Stimulated activated CD4-positive, alpha-beta T cell treated with anti-CD3 and anti-CD28 coated beads, Interleukin-4, amount 100 ng/mL, for 48 hours (primary cell): ENCODE data around the gene SF3A2.
"Not testable (repeated sequence)": the region's sequence is repeated elsewhere in the genome, so short reads cannot be mapped to it uniquely, and the experiment has no call there.

ENCODE experiments used
- DNase-seq, 2 donors: peaks; one replicate each; pipeline ENCODE4 v3.0.0-alpha.2; 2020; ENCODE audit warnings: low read depth in 2 of 2

SF3A2 gene

DNA sequence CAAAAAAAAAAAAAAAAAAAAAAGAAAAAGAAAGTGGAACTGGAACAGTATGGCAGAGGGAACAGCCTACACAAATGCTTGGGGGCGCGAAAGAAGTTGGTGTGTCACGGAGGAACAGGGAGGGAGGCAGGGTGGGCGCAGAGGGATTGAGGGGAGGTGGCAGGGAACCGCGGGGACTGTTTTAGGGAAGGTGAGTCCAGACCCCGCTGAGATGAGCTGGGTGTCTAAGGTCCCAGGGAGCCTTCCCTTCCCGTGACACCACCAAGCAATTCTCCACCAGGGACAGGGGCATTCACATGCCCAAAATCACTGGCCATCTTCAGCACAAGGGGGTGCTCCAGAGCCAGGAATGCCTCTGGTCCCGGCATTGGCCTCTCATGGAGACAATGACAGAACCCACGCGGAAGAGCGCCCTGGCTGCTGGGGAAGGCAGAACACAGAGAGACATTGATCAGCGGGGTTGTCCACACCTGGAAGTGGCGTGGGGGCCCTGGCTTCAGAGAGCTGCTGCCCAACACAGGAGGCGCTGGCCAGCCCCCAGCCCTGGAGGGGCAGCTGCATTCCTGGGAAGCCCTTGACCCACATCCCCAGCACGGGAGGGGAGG lies 38.4 kb downstream of the SF3A2 start:
- DNase-seq: no peak

DNA sequence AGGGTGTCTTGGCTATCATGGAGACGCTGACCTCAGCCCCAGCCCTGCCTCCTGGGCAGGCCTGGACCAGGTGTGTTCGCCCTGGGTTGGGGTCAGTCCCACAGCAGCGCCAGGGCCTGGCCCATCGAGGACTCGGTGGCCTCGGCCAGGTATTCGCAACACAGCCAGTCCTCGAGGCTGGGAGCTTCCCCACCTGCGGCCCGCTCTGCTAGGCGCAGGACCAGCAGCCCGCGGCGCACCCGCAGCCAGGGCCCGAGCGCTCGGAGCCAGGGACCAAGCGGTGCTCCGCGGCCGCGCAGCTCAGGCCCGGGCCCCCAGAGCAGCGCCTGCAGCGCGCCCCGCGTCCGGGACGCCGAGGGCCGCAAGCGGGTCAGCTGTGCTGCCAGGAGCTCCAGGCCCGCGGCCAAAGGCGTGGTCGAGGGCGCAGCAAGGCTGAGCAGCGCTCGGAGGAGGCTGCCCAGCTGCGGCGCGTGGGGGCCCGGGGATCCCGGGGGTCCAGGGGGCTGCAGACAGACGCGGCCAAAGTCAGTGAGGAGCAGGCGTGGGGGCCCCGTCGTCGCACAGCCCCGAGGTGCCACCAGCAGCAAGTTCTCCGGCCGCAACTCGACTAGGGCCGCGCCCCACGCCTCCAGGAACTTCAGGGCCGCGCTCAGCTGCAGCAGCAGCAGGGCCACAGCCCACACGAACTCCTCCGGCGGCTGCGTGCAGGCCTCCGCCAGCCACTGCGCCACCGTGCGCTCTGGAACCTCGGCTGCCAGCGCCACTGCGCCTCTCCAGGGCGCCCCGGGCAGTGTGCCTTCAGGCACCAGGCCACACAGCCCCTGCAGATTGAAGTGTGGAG lies 39.2 kb downstream of the SF3A2 start:
- no peak for DNase-seq

DNA sequence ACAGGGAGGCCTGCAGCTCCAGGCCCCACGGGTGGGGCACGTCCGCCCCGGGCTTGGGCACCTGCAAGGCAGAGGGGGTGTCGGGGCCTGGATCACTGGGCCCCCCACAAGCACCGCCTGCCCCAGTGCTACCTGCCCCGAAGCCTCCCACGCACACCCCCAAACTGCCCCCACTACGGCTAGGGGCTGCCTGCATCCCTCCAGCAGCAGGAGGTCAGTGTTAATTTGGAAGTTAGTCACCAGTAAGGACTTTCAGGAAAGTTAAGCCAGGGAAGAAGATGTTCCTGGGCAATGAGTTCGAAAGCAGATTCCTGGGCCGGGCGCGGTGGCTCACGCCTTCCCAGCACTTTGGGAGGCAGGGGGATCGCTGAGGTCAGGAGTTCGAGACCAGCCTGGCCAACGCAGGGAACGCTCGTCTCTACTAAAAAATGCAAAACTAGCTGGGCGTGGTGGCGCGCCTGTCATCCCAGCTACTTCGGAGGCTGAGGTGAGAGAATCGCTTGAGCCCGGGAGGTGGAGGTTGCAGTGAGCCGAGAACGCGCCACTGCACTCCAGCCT lies 39.9 kb downstream of the SF3A2 start:
- no peak for DNase-seq

DNA sequence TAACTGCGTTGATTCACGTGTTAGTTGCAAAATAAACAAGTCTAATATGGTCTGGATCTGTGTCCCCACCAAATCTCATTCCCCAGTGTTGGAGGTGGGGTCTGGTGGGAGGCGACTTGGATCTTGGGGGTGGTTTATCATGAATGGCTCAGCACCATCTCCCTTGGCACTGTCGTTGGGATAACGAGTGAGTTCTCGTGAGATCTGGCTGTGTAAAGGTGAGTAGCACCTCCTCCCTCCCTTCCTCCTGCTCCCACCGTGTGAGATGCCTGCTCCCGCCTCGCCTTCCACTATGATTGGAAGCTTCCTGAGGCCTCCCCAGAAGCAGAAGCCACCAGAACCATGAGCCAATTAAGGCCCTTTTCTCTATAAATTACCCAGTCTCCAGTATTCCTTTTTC lies 40.5 kb downstream of the SF3A2 start:
- no peak for DNase-seq

DNA sequence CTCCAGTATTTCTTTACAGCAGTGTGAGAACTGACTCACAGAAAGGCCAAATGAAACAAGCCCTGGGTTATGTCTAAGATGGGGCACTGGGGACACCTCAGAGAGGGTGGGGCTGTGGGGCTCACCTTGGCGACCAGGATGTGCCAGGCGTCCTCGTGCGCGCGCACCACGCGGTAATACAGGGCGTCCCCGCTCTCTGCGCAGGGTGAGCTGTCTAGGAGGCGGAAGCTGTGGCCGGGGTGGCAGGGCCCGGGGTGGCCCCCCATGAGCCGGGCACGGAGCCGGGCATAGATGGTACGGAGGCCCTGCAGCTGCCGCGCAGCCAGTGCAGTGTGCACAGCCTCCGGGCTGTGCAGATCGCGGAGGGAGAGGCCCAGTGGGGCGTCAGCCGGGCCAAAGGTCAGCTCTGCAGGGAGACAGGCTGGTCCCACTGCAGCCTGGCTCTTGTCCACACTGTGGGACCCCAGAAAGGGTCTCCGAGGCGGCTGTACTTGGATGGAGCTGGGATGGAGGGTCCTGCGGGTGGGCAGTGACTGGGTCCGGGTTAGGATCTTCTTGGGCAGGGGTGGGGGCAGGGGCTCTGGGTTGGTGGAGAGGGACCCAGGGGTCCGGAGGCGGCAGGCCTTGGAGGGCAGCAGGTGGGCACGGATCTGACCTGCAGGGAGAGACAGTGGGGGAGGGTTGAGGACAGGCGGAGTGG lies 42.0 kb downstream of the SF3A2 start:
- DNase-seq: no peak

DNA sequence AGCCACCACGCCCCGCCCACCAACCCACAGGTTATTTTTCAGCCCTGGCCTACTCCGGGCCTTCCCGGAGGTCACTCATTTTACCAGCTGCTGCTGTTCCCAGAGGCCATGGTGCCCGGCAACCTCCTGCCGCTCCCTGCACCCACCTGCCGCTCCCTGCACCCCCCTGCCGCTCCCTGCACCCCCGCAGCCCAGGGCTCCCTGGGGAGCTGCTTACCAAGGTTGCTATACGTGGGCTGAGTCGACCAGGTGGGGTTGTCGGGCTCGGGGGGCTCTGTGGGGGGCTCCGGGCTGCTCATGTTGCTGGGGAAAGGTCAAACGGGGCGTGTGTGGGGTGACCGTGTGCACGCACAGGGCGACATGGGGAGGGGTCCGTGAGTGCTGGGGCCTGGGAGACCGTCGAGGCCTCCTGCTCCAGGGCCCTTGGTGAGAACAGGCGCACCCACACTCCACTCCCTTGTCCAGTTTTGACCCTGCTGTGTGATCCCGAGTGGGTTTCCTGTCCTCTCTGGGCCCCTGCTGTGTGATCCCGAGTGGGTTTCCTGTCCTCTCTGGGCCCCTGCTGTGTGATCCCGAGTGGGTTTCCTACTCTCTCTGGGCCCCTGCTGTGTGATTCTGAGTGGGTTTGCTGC lies 44.1 kb downstream of the SF3A2 start:
- no peak for DNase-seq

DNA sequence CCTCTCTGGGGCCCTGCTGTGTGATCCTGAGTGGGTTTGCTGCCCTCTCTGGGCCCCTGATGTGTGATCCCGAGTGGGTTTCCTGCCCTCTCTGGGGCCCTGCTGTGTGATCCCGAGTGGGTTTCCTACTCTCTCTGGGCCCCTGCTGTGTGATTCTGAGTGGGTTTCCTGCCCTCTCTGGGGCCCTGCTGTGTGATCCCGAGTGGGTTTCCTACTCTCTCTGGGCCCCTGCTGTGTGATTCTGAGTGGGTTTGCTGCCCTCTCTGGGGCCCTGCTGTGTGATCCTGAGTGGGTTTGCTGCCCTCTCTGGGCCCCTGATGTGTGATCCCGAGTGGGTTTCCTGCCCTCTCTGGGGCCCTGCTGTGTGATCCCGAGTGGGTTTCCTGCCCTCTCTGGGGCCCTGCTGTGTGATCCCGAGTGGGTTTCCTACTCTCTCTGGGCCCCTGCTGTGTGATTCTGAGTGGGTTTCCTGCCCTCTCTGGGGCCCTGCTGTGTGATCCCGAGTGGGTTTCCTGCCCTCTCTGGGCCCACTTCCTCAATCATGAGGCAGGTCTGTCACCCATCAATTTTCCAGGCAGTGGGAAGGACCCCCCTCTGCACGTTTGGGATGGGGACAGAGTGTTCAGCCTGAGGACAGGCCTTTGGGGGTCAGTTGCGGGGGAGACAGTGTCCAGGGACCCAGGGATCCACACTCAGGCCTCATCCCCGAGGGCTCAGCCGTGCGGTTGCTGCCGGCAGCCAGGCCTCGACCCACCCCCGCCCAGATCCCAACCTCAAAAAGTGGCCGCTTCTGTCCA lies 44.8 kb downstream of the SF3A2 start:
- not testable (repeated sequence) for DNase-seq

DNA sequence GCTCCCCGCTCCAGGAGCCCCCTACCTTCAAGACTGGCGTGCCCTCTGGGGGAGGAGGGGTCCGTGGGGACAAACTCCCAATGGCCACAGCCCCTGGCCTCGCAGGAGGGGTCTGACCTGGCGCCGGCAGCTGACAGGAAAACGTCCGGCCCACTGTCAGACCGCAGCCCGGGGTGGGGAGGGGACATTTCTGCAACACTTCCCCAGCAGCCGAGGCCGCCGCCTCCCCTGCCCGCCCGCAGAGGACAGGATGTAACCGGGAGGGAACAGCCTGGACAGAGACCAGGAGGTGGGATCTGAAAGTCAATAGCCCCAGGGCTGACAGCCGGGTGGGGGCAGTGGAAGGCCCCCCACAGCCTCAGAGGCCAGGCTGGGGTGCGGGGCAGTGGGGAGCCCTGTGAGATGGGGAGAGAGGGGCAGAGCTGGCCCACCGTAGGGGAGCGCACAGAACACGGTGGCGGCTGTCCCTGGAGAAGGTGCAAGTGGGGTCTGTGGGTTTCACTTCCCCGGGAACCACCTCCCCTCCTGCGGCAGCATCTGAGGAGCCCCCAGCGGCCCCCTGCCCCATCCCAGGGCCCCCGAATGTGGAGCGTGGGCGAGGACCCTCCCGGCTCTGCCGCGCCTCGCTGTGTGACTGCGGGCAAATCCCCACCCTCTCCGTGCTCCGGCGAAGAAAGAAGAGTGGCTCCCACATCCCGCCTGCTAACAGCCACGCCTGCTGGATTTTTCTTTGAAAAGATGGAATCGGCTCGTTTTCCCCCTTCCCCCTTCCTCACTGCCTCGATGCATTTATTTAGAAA lies 45.6 kb downstream of the SF3A2 start, which contains the start of gene PEAK3:
Gene PEAK3 (minus strand): TSS at position 114 of the 800 bp plus-strand sequence. CDS start 1,244 bp downstream, outside the sequence.
- DNase-seq: no peak

DNA sequence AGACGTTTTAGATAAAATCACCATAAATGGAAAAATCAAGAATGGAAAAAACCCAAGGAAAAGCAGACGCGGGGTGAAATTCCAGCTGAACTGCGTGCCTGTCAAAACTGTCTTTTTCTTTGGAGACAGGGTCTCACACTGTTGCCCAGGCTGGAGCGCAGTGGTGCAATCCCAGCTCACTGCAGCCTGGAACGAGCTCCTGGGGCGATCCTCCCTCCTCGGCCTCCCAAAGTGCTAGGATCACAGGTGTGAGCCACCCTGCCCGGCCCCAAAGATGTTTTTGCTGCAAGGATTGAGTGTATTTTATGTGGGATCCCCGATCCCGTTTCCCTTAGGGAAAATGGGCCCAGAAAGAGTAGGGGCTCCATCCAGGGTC lies 46.2 kb downstream of the SF3A2 start:
- DNase-seq: no peak

DNA sequence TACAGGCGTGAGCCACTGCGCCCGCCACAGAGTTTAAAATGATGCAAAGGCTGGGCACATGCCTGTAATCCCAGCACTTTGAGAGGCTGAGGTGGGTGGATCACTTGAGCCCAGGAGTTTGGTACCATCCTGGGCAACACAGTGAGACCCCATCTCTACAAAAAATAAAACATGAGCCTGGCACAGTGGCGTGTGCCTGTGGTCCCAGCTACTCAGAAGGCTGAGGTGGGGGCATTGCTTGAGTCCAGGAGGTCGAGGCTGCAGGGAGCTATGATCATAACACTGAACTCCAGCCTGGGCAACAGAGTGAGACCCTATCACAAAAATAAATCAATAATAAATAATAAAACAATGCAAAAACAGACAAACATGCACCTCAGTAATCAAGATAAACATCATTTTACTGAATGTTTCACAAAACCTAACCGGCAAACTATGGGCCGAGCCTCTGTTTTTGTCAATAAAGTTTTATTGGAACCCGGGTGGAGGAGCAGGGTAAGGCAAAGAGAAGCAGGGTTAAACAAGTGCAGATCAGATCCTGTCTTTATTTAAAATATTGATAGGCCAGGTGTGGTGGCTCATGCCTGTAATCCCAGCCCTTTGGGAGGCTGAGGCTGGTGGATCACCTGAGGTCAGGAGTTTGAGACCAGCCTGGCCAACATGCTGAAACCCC lies 47.3 kb downstream of the SF3A2 start:
- DNase-seq: no peak

DNA sequence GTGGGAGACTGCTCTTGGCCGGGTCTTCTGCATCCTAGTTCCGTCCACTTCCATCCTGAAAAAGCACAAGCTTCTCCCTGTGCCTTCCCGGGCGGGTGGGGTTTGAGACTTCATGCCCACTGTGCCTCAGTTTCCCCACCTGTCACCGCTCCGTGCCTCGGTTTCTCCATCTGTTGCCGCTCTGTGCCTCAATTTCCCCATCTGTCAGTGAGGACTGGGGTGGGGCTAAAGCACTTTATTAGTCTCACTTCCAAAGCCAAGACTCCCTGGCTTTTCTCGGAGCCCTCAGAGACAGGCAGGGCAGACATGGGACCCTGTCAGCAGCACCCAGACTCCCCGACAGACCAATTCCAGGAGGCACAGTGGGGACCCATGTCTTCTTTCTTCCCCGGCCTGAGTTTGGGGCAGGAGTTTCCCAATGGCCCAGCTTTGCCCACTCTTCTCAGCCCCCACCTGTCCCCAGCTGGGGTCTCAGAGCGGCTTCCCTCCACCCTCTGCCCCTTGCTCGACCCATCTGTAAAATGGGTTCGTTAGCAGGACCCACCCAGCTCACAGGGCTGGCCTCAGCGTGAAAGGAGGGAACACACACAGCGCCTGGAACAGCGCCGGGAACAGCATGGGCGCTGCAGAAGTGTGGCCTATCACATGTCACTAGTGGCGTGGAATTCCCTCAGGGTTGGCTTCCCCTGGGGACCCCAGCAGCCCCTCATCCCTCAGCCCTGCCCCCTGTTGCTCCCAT lies 49.9 kb downstream of the SF3A2 start:
- no peak for DNase-seq

DNA sequence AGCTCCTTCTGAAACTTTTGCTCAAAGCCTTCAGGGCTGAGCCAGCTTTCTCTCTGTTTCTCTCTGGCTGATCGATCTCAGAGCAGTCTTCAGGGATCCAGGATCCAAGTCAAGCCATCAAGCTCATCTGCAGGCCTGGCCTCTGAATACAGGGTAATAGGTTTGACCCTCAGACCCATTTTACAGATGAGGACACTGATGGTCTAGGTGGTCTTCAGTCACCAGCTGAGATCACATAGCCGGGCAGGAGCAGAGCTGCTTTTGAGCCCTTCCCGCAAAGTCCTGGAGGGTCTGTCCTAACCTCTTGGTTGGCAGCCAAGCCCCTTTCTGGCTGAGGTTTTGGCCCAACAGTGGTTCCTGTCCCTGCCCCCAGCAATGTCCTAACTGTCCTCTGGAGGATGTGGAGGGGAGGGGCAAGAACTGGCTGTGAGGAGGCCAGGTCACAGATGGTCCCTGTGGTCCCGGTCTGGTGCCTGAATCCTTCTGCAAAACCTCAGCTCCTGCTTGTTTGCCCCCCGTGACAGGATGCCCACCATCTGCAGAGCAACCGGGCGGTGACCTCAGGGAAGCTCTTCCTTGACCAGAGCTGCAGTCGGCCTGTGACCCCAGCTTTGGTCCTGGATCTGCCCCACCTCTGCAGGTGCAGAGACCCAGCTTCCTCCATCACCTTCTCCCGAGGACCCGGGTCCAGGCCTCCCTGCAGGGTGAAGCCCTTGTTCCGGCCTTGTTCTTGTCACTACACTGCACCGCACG lies 51.1 kb downstream of the SF3A2 start:
- DNase-seq: no peak

DNA sequence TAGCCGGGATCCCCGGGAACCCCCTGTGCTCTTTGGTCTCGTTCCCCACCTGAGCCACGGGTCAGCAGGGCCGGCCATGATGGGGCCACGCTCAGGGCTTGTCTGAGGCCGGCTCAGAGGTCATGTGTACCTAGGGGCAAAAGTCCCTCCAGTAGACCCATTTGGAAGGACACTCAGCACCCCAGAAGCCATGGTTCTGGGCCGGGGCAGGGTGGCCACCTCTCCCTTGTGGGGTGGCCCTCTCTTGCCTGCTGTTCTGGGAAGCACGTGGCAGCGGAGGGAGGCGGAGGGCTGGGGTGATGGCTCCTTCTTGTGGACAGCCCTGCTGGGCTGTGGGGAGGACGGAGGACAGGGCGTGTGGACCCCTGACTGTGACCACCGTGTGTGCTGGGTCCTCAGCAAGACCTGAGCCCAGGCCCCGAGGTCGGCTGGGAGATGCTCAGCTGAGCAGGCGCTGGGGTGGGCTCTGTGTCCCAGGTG lies 51.8 kb downstream of the SF3A2 start:
- no peak for DNase-seq

DNA sequence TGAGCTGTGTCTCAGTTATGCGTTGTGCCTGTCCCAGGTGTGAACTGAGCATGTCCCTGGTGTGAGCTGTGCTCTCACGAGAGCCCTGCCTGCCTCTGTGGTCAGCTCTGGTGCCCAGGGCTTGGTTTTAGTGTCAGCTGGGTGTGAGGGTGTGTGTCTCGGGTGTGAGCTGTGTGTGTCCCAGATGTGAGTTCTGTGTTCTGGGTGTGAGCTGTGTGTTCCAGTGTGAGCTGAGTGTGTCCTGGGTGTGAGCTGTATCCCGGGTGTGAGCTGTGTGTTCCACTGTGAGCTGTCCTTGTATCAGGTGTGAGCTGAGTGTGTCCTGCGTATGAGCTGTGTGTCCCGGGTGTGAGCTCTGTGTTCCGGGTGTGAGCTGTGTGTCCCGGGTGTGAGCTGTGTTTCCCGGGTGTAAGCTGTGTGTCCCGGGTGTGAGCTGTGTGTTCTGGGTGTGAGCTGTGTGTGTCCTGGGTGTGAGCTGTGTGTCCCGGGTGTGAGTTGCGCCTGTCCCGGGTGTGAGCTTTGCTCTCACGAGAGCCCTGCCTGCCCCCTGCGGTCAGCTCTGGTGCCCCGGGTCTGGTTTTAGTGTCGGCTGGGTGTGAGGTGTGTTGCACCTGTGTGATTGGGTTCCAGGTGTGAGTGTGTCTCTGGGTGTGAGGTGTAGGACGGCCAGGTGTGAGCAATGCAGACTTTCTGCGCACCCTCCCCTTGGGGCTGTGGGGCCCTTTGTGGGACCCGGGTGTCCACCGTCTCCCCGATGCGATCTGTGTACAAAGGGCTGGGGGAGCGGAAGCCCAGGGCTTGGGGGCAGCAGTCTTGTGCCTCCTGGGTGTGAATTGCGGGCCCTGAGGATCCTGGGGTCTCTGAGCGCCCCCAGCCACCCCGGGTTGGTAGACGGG lies 52.4 kb downstream of the SF3A2 start:
- DNase-seq: no peak

DNA sequence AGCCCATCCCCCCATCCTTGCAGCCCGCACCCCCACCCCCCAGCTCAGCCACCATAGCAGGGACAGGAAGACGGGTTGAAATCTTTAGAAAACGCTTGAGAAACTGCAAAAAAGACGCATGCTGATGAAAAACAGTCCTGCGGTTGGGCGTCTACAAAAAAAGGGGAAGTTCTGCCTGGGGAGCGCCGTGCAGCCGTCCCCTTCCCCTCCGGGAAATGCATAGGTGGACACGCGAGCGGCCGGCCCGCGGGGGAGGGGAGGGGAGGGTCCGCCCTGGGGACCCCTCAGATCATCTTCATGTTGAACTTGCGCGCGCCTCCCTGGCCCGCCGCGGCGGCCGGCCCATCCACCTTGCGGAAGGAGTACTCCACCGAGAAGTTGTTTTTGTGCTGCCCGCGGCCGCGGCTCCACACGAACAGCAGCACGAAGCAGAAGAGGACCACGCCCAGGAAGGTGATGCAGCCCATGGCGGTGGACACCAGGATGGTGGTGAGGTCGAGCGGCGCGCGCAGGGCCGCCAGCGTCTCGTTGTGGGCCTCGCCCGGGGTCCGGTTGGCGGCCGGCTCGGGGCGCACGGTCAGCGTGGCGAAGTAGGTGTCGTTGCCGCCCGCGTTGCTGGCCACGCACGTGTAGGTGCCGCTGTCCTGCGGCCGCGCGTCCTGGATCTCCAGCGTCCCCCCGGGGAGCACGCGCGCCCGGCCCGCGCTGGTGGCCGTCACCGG lies 53.3 kb downstream of the SF3A2 start:
- DNase-seq: no peak

DNA sequence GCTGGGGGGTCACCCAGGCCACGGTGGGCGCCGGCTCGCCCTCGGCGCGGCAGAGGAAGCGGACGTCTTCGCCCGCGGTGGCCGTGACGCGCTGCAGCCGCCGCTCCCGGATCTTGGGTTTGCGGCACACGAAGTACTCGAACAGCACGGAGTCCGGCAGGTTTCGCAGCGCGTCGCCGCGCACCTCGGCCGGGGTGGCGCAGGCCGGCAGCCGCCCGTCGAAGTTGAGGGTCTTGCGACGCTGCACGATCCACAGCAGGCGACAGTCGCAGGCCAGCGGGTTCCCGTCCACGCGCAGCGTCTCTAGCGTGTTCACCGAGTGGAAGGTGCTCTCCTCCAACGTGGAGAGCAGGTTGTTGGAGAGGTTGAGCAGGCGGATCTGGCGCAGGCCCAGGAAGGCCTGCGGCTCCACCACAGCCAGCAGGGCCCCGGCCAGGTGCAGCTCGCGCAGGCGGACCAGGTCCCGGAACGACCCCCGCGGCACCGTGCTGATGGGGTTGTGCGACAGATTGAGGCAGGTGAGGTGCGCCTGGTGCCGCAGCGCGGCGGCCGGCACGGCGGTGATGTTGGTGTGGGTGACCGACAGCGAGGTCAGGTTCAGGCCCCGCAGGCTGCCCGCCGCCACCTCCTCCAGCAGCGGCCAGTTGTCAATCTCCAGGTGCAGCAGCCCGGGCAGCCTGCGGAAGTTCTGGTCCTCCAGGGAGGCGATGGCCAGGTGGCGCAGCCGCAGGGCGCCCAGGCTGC lies 54.0 kb downstream of the SF3A2 start:
- no peak for DNase-seq
